Neural cell (in vitro differentiated cells): ENCODE measurements around the gene CUBN. TPM values are rescaled to one million over a fixed set of nuclear protein-coding genes. Genes with fewer than 3 reads are reported as not detected.

Source experiments
- H2AFZ ChIP-seq: fragments of 200-600, 300-800 bp; sonication (generic), shearing (Covaris generic); 2 replicates; pipeline ENCODE4 v1.6.0; 2014; ENCODE audit warnings: low read depth, mild to moderate bottlenecking, antibody characterized with exemption, low read length, moderate library complexity
- H3F3A ChIP-seq: fragments of 200-600 bp; shearing (Covaris generic); 2 replicates; pipeline ENCODE4 v1.6.1; 2016; ENCODE audit warnings: mild to moderate bottlenecking, moderate library complexity, mixed read lengths, antibody characterized with exemption, low read length; ENCODE audit not compliant: insufficient read depth, poor library complexity, severe bottlenecking
- H3K27ac ChIP-seq: fragments of 200-600, 300-800 bp; sonication (generic), shearing (Covaris generic); 2 replicates; pipeline ENCODE4 v1.5.1; 2014; ENCODE audit warnings: mild to moderate bottlenecking, low read length, moderate library complexity
- H3K27me3 ChIP-seq: fragments of 300-800, 200-600 bp; sonication (generic), shearing (Covaris generic); 2 replicates; pipeline ENCODE4 v1.6.0; 2014; ENCODE audit warnings: mild to moderate bottlenecking, low read depth, low read length, moderate library complexity; ENCODE audit not compliant: insufficient read depth
- H3K36me3 ChIP-seq: fragments of 300-800, 200-600 bp; sonication (generic), shearing (Covaris generic); 2 replicates; pipeline ENCODE4 v1.5.1; 2014; ENCODE audit warnings: mild to moderate bottlenecking, antibody characterized with exemption, low read length, moderate library complexity; ENCODE audit not compliant: insufficient read depth
- H3K4me2 ChIP-seq: fragments of 300-800, 200-600 bp; sonication (generic), shearing (Covaris generic); 2 replicates; pipeline ENCODE4 v1.6.0; 2014; ENCODE audit warnings: mild to moderate bottlenecking, low read length
- H3K4me3 ChIP-seq: fragments of 300-800, 200-600 bp; sonication (generic), shearing (Covaris generic); 2 replicates; pipeline ENCODE4 v1.5.1; 2014; ENCODE audit warnings: mild to moderate bottlenecking, low read length, moderate library complexity
- H3K79me2 ChIP-seq: fragments of 200-600 bp; shearing (Covaris generic); replicated peaks from 2 replicates; pipeline ENCODE4 v1.6.0; 2014; ENCODE audit warnings: mild to moderate bottlenecking, low read length, moderate library complexity; ENCODE audit not compliant: insufficient read depth
- H3K9ac ChIP-seq: fragments of 300-800, 200-600 bp; sonication (generic), shearing (Covaris generic); 2 replicates; pipeline ENCODE4 v1.6.1; 2016; ENCODE audit warnings: mild to moderate bottlenecking, low read length, mixed read lengths
- H3K9me2 ChIP-seq: fragments of 200-600 bp; shearing (Covaris generic); 2 replicates; pipeline ENCODE4 v1.6.1; 2016; ENCODE audit warnings: mild to moderate bottlenecking, low read length, mixed read lengths; ENCODE audit not compliant: insufficient read depth
- H3K9me3 ChIP-seq: fragments of 200-600, 300-800 bp; sonication (generic), shearing (Covaris generic); 2 replicates; pipeline ENCODE4 v1.6.1; 2016; ENCODE audit warnings: mild to moderate bottlenecking, mixed run types, low read length, moderate library complexity, mixed read lengths
- H4K20me1 ChIP-seq: fragments of 200-600 bp; shearing (Covaris generic); 2 replicates; pipeline ENCODE4 v1.6.1; 2016; ENCODE audit warnings: mild to moderate bottlenecking, mixed run types; ENCODE audit not compliant: insufficient read depth
- CTCF ChIP-seq: fragments of 450-650 bp; IDR thresholded peaks from 2 replicates; pipeline ENCODE4 v1.5.1; 2014; ENCODE audit warnings: antibody characterized with exemption, mild to moderate bottlenecking, moderate library complexity; ENCODE audit not compliant: poor library complexity, severe bottlenecking
- EP300 ChIP-seq: fragments of 450-650 bp; conservative IDR thresholded peaks from 2 replicates; pipeline ENCODE4 v1.6.1; 2014; ENCODE audit warnings: antibody characterized with exemption, mild to moderate bottlenecking, moderate library complexity; ENCODE audit not compliant: poor library complexity, severe bottlenecking
- EZH2 ChIP-seq: fragments of 200-600, 300-800 bp; shearing (Covaris generic), sonication (generic); IDR thresholded peaks from 2 replicates; pipeline ENCODE4 v1.6.1; 2014; ENCODE audit warnings: antibody characterized with exemption, low read length, borderline replicate concordance, mild to moderate bottlenecking; ENCODE audit not compliant: insufficient read depth, poor library complexity, severe bottlenecking
- MXI1 ChIP-seq: fragments of 450-650 bp; conservative IDR thresholded peaks from 2 replicates; pipeline ENCODE4 v1.6.1; 2014; ENCODE audit warnings: antibody characterized with exemption, mild to moderate bottlenecking; ENCODE audit not compliant: poor library complexity, severe bottlenecking
- POLR2AphosphoS5 ChIP-seq: IDR thresholded peaks from 2 replicates; pipeline ENCODE4 v1.6.1; 2012
- RAD21 ChIP-seq: fragments of 450-650 bp; conservative IDR thresholded peaks from 2 replicates; pipeline ENCODE4 v1.6.1; 2014; ENCODE audit warnings: antibody characterized with exemption, mild to moderate bottlenecking, moderate library complexity
- REST ChIP-seq: IDR thresholded peaks from 2 replicates; pipeline ENCODE4 v1.6.1; 2012; ENCODE audit warnings: borderline replicate concordance
- SMC3 ChIP-seq: fragments of 450-650 bp; conservative IDR thresholded peaks from 2 replicates; pipeline ENCODE4 v1.6.1; 2014; ENCODE audit warnings: antibody characterized with exemption, mild to moderate bottlenecking, moderate library complexity; ENCODE audit not compliant: poor library complexity
- TAF1 ChIP-seq: IDR thresholded peaks from 2 replicates; pipeline ENCODE4 v1.6.1; 2012; ENCODE audit warnings: low read depth
- polyA plus RNA-seq: library from polyadenylated mRNA; depleted of rRNA; stranded (reverse); fragments of >200 nt; gene quantifications from 2 replicates; pipeline ENCODE4 v1.2.3, GENCODE V29; 2014

CUBN gene
- polyA plus RNA-seq, 1 donor from 2014 or later, result 7.1 TPM

GRCh38 chr10:16910793-16911164, 218.8 kb downstream of the CUBN start:
- Histone ChIP-seq H3K36me3 (no peaks in the 10 kb centered on the region), H3K4me3 (no peak overlapping the region), H3F3A (no peaks in the 10 kb centered on the region), H2AFZ (no peak overlapping the region), H3K79me2 (no peaks in the 10 kb centered on the region), H3K4me2 (no peak overlapping the region), H3K9me2 (no peaks in the 10 kb centered on the region), H3K9me3 (no peaks in the 10 kb centered on the region), H3K27me3 (no peaks in the 10 kb centered on the region), H3K9ac (no peak overlapping the region), H4K20me1 (no peaks in the 10 kb centered on the region), H3K27ac (no peak overlapping the region)
- no peak for TF ChIP-seq MXI1
- no peak for TF ChIP-seq POLR2AphosphoS5
- TF ChIP-seq REST, result no peak
- no peak for TF ChIP-seq RAD21
- no peak for TF ChIP-seq SMC3
- TF ChIP-seq EZH2, result no peak
- no peak for TF ChIP-seq TAF1
- no peak for TF ChIP-seq CTCF
- no peak for TF ChIP-seq EP300

GRCh38 chr10:16909961-16910792, 219.4 kb downstream of the CUBN start:
- no peak overlapping the region for H2AFZ ChIP-seq
- H3K27ac ChIP-seq, result no peak overlapping the region
- no peaks in the 10 kb centered on the region for H3K9me3 ChIP-seq
- H4K20me1 ChIP-seq, result no peaks in the 10 kb centered on the region
- no peak overlapping the region for H3K9ac ChIP-seq
- H3K36me3 ChIP-seq, result no peaks in the 10 kb centered on the region
- no peaks in the 10 kb centered on the region for H3K9me2 ChIP-seq
- H3K4me2 ChIP-seq, result no peak overlapping the region
- no peak overlapping the region for H3K4me3 ChIP-seq
- H3K27me3 ChIP-seq, result no peaks in the 10 kb centered on the region
- no peak for TF ChIP-seq MXI1
- TF ChIP-seq EZH2, result no peak
- no peak for TF ChIP-seq TAF1
- TF ChIP-seq CTCF, result no peak
- TF ChIP-seq RAD21, result no peak
- no peak for TF ChIP-seq REST
- TF ChIP-seq SMC3, result no peak
- no peak for TF ChIP-seq EP300
- TF ChIP-seq POLR2AphosphoS5, result no peak
- H3F3A ChIP-seq, result no peaks in the 10 kb centered on the region
- no peaks in the 10 kb centered on the region for H3K79me2 ChIP-seq
